Measurements from ENCODE around the gene IGF2BP1.

GRCh38 chr17:49076573-49077384 lies 79.6 kb downstream of the IGF2BP1 start:
- TF ChIP-seq CTCF (IDR thresholded peaks at IDR 0.05; ENCODE audit: insufficient read depth, low read depth, low read length) (no peak), EZH2 (IDR thresholded peaks at IDR 0.05; ENCODE audit: insufficient read depth, low read length) (no peak)

Measured in astrocyte (in vitro differentiated cells and primary cell).